Measurements from ENCODE around the gene NFIB.

DNA sequence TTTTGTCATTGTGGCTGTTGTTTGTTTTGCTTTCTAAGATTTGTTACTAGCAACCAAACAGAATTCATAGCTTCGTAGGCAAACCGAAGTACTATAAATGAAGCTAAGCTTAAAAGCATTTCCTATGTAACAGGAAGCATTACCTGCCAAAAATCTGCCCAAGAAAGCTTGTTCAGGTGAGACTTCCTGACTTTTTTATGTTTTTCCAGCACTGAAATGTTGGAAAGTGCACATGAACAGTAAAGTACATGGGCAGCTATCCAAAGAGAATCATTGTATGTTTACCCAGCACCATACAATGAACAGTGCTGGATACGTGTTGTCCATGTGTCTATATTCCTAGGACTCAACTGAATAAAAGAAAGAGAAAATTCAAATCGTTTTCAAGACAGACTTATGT, 247.1 kb downstream of the NFIB start:
- TF ChIP-seq, protein P1, sequence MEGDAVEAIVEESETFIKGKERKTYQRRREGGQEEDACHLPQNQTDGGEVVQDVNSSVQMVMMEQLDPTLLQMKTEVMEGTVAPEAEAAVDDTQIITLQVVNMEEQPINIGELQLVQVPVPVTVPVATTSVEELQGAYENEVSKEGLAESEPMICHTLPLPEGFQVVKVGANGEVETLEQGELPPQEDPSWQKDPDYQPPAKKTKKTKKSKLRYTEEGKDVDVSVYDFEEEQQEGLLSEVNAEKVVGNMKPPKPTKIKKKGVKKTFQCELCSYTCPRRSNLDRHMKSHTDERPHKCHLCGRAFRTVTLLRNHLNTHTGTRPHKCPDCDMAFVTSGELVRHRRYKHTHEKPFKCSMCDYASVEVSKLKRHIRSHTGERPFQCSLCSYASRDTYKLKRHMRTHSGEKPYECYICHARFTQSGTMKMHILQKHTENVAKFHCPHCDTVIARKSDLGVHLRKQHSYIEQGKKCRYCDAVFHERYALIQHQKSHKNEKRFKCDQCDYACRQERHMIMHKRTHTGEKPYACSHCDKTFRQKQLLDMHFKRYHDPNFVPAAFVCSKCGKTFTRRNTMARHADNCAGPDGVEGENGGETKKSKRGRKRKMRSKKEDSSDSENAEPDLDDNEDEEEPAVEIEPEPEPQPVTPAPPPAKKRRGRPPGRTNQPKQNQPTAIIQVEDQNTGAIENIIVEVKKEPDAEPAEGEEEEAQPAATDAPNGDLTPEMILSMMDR (conservative IDR thresholded peaks at IDR 0.05) = no peak
- no peak for TF ChIP-seq EZH2 (IDR thresholded peaks at IDR 0.05; ENCODE audit: low read depth)

Measured in PC-9 (cell line).